8988T (cell line): ENCODE results near the gene SRD5A1.
"Not testable (repeated sequence)": the region's sequence is repeated elsewhere in the genome, so short reads cannot be mapped to it uniquely, and the experiment has no call there.

ENCODE experiments used
- DNase-seq: peaks from one replicate; pipeline ENCODE4 v3.0.0; 2011

The SRD5A1 gene

DNA sequence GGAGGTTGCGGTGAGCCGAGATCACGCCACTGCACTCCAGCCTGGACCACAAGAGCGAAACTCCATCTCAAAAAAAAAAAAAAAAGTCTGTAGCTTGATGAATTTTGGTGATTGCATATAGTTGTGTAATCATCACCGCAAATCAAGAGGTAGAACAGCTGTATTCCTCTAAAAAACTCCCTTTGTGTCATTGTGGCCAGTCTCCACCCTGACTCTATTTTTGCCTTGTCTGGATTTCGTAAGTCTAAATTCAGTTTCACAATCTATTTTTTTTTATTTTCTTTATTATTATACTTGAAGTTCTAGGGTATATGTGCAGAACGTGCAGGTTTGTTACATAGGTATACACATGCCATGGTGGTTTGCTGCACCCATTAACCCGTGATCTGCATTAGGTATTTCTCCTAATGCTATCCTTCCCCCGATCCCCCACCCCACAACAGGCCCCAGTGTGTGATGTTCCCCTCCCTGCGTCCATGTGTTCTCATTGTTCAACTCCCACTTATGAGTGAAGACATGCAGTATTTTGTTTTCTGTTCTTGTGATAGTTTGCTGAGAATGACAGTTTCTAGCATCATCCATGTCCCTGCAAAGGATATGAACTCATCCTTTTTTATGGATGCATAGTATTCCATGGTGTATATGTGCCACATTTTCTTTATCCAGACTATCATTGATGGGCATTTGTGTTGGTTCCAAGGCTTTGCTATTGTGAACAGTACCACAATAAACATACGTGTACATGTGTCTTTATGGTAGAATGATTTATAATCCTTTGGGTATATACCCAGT, 12.5 kb downstream of the SRD5A1 start:
- not testable (repeated sequence) for DNase-seq

GRCh38 chr5:6649186-6649585, 15.9 kb downstream of the SRD5A1 start:
- DNase-seq = no peak

DNA sequence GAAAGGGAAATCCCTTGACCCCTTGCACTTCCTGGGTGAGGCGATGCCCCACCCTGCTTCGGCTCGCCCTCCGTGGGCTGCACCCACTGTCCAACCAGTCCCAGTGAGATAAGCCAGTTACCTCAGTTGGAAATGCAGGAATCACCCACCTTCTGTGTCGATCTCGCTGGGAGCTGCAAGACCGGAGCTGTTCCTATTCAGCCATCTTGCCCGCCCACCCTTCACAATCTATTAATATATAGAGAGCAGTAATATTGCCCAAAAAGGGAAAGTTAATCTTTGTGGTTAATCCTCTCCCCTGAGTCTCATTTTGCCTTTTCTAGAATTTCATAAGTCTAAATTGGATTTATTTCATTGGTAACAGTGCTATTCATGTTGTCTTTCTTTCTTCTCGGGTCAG, 16.4 kb downstream of the SRD5A1 start:
- DNase-seq = no peak

GRCh38 chr5:6652025-6652424, 18.8 kb downstream of the SRD5A1 start:
- DNase-seq = no peak

- no peak for DNase-seq
Measured at GRCh38 chr5:6655432-6655831, 22.2 kb downstream of the SRD5A1 start.

GRCh38 chr5:6656680-6657079, 23.4 kb downstream of the SRD5A1 start:
- DNase-seq = no peak

GRCh38 chr5:6659941-6660684, 26.9 kb downstream of the SRD5A1 start:
- DNase-seq = no peak

DNA sequence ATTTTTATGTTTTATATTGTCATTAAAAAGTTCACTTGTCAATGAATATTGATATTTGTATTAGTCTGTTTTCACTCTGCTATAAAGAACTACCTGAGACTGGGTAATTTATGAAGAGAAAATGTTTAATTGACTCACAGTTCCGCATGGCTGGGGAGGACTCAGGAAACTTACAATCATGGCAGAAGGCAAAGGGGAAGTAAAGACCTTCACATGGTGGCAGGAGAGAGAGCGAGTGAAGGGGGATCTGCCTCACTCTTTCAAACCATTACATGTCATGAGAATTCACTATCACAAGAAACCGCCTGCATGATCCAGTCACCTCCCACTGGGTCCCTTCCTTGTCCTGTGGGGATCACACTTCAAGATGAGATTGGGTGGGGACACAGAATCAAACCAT, 27.4 kb downstream of the SRD5A1 start:
- no peak for DNase-seq

DNA sequence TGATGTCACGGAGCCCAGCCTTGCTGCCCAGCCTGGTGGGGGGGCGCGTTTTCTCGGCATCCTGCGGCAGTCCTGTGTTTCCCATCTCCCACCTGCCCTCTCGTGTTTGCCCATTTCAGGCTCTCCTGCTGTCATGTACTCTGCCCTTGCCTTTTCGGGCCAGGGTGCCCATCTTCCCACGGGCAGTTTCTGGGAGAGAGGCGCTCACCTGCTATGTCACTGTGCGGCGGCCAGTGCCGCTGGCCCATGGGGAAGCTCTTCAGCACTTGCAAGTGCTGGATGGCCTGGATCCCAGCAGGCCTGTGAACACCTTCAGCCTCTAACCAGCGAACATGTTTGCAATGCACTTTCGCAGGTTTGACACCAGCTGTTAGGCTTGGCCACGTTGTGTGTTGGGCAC, 33.5 kb downstream of the SRD5A1 start:
- no peak for DNase-seq

- no peak for DNase-seq
Measured at GRCh38 chr5:6667648-6668047, 34.4 kb downstream of the SRD5A1 start.

DNA sequence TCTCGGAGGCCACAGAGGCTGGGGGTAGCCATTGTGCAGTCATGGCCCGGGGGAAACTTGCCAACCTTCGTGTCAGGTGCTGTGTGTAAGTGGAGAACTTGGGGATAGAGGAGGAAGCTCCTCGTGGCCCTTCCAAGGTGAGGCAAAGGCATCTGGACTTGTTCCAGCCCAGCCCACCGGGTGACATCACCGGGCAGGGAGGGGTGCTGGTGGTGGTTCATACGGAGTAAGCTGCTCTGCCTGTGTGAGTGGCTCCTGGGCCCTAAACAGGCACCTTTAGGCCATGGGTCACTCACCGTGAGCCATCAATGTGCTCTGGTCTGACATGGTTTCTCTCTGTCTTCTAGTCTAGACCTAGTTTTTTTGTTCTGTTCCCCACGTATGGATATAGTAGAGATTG, 35.5 kb downstream of the SRD5A1 start:
- not testable (repeated sequence) for DNase-seq

GRCh38 chr5:6673031-6673430, 39.8 kb downstream of the SRD5A1 start:
- DNase-seq = no peak

DNA sequence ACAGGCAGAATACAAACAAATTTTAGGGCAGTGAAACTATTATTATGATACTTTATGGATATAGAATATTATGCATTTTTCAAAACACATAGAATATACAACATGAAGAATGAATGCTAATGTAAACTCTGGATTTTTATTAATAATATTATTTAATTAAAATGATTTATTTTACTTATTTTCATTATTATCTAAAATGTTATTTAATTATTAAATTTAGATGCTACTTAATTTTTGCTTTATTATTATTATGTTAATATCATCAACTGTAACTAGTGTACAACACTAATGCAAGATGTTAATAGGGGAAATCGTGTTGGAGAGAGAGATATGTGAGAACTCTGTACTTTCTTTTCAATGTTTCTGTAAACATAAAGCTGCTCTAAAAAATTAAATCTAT, 40.7 kb downstream of the SRD5A1 start:
- no peak for DNase-seq

DNA sequence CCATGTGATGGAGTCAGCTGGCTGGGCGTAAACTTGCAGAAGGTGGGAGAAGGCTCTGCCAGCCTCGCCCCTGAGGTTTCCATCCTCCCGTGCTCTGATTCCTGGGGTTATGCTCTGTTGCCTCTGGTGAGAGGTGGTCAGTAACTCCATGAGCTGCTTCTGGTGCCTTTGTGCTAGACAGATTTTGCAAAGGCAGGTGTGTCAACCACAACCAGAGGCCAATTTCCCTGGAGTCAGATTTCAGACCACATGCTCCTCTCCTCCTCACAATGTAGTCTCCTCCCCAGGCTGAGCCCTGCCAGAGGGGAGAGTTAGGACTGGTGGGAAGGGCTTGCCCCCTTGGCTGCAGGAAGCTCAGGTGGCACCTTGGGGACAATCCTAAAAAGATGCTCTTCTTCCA, 41.2 kb downstream of the SRD5A1 start:
- no peak for DNase-seq

GRCh38 chr5:6674886-6675285, 41.6 kb downstream of the SRD5A1 start:
- no peak for DNase-seq

DNA sequence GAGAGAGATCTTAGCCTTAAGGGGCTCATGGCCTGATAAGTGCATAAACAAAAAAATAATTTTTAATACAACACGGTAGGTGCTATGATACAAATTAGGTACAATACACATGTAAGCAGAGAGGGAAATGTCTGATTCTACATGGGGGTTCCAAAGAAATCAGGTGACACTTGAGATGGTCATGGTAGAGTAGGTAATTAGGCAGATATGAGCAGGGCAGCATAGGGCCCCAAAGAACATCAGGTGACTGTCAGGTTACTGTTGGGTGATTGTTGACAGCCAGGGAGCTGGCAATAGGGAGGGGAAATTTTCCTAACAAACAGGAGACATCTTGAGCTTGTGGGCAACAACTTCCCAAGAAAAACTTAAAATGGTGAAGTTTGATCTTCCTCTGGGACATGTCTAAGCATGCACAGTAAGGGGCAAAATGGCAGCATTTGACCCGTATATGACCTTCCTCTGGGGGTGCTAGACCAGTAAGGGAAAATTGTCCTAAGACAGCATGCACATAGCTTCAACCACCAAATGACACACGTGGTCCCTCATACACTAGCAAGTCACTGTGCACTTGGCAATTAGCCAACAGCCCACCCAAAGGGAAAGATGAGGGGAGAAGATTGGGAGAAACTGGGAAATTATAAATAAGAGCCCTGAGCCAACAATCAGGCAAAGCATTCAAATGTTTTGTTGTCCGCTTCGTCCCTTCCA, 42.7 kb downstream of the SRD5A1 start:
- no peak for DNase-seq

DNA sequence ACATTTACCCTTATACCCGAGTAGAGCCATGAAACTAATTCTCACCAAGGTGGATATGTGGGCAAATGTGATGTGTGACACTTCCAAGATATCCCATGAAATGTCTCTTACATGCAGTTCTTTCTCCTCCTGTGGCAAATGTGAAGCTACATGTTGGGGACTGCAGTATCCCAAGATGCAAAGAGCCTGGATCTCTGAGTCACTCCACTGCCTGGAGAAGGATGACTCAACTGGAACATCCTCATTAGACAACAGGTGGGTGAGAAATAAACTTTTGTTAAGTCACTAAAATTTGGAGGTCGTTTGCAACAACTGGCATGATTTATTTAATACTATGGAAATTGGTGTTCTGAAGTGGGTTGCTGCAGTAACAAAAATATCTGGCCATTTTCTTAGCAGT, 43.5 kb downstream of the SRD5A1 start:
- DNase-seq = no peak

GRCh38 chr5:6678385-6678784, 45.1 kb downstream of the SRD5A1 start:
- no peak for DNase-seq

DNA sequence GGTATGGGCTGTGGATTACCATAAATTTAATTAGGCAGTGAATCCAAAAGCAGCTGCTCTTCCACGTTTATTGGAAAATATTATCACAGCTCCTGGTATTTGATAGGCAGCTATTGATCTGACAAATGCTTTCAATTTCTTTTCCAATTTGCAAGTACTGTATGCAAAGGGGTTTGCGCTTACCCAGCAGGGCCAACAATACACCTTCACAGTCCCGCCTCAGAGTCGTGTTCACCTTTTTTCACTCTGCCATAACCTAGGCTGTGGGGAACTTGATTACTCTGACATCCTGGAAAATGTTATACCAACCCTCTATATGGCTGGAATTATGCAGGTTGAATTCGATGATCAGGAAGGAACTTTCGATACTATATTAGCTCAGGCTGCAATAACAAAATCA, 47.7 kb downstream of the SRD5A1 start:
- DNase-seq = no peak

DNA sequence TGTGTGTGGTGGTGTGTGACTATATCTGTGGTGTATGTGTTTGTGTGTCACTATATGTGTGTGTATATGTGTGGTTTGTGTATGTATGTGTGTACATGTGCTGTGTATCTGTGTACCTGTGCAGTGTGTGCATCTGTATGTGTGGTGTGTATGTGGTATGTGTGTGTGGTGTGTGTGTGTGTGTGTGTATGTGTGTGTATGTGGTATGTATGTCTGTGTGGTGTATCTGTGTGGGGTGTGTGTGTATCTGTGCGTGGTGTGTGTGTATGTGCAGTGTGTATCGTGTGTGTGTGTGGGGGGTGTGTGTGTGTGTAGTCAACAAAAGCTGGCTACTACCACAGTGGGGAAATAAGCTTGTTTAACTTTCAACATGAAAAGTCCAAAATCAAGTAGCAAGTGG, 48.4 kb downstream of the SRD5A1 start:
- DNase-seq = no peak

- DNase-seq = no peak
Measured at GRCh38 chr5:6682239-6682638, 49.0 kb downstream of the SRD5A1 start.

DNA sequence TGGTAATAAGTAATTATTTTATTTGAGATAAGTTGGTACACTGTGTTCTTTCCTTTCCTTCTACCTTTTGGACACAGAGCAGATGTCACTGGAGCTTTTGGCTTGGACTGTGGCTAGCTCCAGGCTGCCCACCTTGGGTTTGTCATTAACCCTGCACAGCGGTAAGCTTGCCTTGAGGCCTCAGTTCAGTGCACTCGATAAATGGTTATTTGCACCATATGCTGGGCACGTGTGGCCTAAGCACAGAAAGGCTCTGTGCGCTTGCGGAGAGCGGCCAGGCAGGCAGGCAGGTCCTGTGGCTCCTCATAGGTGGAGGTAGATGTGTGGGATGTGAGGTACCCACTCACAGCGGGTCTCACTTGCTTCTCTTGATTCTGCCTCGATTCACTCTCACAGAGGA, 50.0 kb downstream of the SRD5A1 start:
- DNase-seq = no peak

DNA sequence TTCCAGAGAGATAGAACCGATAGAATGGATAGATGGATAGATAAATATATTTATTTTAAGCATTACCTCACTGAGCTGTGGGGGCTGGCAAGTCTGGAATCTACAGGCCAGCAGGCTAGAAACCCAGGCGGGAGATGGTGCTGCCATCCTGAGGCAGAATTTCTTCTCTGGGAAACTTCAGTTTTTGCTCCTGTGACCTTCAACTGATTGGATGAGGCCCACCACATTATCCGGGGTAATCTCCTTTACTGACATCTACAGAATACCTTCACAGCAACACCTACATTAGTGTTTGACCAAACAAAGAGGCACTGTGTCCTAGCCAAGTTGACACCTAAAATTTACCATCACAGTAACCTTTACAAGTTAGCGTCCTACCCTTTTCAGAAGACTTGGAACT, 50.8 kb downstream of the SRD5A1 start:
- DNase-seq = no peak

- no peak for DNase-seq
Measured at GRCh38 chr5:6686501-6686900, 53.3 kb downstream of the SRD5A1 start.
